ENCODE measurements around the gene COQ10B.

DNA sequence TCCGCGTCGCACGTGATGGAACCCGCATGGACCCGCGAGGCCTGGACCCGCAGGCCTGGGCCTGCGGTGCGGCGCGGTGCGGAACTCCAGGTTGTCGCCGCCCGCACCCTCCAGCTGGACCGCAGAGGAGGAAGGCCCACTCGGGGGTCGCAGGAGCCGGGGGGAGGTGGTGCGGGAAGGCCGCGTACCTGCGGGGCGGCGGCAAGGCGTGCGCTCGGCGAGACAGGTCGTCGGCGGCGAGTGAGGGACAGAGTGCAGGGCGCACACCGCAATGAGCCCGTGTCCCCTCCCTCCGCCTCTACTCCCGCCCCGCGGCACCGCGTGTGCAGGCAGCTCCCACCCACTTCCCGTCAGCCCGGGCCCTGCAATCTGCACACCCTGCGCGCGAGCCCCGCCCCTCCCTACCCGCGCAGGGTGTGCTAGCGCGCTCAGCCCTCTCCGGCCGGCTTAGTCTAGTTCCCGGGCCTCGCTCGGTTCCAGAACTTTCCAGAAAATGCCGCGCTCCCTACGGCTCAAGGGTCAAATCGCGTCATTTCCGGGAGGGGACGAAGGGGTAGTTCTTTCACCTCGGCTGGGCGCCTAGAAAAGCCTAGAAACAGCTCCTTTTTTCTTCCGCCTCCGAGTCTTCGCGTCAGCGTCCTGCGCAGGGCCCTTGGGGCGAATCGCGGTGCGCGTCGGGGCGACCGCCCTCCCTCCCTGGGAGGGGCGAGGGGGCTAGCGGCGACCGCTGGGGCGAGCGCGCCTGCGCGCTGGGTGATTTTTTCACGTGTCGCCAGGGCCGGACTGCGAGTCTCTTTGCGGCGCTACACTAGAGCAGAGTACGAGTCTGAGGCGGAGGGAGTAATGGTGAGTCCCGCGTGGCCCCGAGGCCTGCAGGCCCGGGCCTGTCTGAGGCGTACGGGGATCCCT, 46.5 kb downstream of the COQ10B start, which contains the start of the genes HSPD1 and HSPE1:
- peak; percentile 89 for TF ChIP-seq POLR2A (IDR thresholded peaks at IDR 0.05; ENCODE audit: low read length)
- no peak for TF ChIP-seq GATA1 (IDR thresholded peaks at IDR 0.05; ENCODE audit: low read depth, low read length)

Data from erythroblast (primary cell).